ENCODE measurements around the gene KPNA3.

DNA sequence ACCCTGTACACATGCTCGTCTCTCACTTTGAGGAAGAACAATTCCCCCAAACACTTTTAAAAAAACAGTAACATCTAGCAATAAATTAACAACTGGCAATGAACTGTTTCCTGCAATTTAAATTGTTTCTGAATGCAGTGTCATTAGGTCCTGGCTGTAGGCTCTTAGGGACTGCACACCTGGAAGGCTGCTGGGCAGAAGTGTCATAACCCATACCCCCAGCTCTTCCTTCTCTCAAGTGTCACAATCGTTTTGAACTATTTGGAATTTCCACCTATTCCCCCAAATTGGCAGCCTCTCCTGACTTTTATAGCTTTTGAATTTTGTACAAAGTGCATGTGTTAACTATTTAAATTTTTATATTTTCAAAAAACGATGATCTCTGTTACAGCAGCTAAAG is 38.2 kb upstream of the KPNA3 start:
- TF ChIP-seq, protein P1, sequence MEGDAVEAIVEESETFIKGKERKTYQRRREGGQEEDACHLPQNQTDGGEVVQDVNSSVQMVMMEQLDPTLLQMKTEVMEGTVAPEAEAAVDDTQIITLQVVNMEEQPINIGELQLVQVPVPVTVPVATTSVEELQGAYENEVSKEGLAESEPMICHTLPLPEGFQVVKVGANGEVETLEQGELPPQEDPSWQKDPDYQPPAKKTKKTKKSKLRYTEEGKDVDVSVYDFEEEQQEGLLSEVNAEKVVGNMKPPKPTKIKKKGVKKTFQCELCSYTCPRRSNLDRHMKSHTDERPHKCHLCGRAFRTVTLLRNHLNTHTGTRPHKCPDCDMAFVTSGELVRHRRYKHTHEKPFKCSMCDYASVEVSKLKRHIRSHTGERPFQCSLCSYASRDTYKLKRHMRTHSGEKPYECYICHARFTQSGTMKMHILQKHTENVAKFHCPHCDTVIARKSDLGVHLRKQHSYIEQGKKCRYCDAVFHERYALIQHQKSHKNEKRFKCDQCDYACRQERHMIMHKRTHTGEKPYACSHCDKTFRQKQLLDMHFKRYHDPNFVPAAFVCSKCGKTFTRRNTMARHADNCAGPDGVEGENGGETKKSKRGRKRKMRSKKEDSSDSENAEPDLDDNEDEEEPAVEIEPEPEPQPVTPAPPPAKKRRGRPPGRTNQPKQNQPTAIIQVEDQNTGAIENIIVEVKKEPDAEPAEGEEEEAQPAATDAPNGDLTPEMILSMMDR (conservative IDR thresholded peaks at IDR 0.05 in 1 of 2, IDR thresholded peaks at IDR 0.05 in 1 of 2; ENCODE audit: low read depth in 1 of 2, low read length in 2 of 2): no peak
- TF ChIP-seq EZH2 (IDR thresholded peaks at IDR 0.05; ENCODE audit: low read length, missing control alignments): no peak
